GM12865 (cell line): ENCODE measurements around the gene CD81.

ENCODE experiments used
- DNase-seq: peaks from one replicate; pipeline ENCODE4 v3.0.0; 2010; ENCODE audit warnings: low read depth
- H3K4me3 ChIP-seq: 2 replicates; pipeline ENCODE4 v1.5.1; 2011; ENCODE audit warnings: mild to moderate bottlenecking, low read depth, low read length, control low read depth
- TF ChIP-seq, protein P1 (sequence below): IDR thresholded peaks from 2 replicates; pipeline ENCODE4 v1.5.1; 2011; ENCODE audit warnings: low read length, control low read depth, low read depth, inconsistent platforms; ENCODE audit not compliant: insufficient read depth; ENCODE audit errors: missing control alignments

CD81 gene

GRCh38 chr11:2396471-2396870 lies 19.4 kb downstream of the CD81 start:
- TF ChIP-seq, protein P1, sequence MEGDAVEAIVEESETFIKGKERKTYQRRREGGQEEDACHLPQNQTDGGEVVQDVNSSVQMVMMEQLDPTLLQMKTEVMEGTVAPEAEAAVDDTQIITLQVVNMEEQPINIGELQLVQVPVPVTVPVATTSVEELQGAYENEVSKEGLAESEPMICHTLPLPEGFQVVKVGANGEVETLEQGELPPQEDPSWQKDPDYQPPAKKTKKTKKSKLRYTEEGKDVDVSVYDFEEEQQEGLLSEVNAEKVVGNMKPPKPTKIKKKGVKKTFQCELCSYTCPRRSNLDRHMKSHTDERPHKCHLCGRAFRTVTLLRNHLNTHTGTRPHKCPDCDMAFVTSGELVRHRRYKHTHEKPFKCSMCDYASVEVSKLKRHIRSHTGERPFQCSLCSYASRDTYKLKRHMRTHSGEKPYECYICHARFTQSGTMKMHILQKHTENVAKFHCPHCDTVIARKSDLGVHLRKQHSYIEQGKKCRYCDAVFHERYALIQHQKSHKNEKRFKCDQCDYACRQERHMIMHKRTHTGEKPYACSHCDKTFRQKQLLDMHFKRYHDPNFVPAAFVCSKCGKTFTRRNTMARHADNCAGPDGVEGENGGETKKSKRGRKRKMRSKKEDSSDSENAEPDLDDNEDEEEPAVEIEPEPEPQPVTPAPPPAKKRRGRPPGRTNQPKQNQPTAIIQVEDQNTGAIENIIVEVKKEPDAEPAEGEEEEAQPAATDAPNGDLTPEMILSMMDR: no peak
- no peak for DNase-seq
- H3K4me3 ChIP-seq: no peak overlapping the region

DNA sequence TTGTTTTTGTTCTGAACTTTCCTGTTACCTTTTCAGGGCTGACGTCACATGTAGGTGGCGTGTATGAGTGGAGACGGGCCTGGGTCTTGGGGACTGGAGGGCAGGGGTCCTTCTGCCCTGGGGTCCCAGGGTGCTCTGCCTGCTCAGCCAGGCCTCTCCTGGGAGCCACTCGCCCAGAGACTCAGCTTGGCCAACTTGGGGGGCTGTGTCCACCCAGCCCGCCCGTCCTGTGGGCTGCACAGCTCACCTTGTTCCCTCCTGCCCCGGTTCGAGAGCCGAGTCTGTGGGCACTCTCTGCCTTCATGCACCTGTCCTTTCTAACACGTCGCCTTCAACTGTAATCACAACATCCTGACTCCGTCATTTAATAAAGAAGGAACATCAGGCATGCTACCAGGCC lies 19.9 kb downstream of the CD81 start:
- TF ChIP-seq, protein P1: no peak
- no peak for DNase-seq
- no peak overlapping the region for H3K4me3 ChIP-seq

DNA sequence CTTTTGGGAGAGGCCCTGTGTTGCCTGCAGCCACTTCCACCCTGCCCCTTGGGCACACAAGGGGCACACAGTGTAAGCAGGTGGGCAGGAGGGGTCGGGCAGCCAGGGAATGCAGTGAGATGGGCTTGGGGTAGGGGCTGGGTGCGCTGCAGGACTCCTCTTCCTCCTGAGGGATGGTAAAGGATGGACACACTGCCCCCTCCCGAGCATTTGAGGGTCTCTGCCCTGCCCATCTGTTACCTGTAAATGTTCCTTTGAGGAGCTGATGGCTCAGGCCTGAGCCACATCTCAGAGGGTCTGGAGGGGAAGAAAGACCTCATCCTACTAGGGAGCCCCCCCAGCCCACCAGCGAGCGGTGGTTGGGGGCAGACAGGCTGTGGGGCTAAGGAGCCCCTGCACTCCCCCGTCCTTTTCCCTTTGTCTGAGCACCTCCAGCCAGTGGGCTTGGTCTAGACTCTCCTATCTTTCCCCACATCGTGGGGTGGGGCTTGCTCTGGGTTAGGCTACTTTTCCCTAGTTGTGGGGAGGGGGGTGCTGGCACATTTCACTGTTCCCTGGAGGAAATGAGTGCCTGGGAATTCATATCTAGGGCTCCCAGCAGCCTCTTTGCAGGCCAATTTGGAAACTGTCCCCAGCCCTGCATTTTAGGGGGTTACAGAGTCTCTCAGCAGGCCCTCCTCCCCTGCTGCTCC lies 21.7 kb downstream of the CD81 start:
- TF ChIP-seq, protein P1: no peak
- DNase-seq: no peak
- peak overlapping the region; percentile 71 for H3K4me3 ChIP-seq

GRCh38 chr11:2399488-2400068 lies 22.5 kb downstream of the CD81 start:
- DNase-seq: no peak
- peak overlapping the region; percentile 71 for H3K4me3 ChIP-seq
- TF ChIP-seq, protein P1: no peak

GRCh38 chr11:2400069-2400761 lies 23.1 kb downstream of the CD81 start, which contains the start of gene TSSC4:
TSSC4 (plus strand) TSS chr11:2400750; CDS start chr11:2402634, 1,884 bp downstream.
- peak; percentile 100 for DNase-seq
- TF ChIP-seq, protein P1: peak; percentile 98
- H3K4me3 ChIP-seq: peak within 1 kb of the TSS; percentile 71

DNA sequence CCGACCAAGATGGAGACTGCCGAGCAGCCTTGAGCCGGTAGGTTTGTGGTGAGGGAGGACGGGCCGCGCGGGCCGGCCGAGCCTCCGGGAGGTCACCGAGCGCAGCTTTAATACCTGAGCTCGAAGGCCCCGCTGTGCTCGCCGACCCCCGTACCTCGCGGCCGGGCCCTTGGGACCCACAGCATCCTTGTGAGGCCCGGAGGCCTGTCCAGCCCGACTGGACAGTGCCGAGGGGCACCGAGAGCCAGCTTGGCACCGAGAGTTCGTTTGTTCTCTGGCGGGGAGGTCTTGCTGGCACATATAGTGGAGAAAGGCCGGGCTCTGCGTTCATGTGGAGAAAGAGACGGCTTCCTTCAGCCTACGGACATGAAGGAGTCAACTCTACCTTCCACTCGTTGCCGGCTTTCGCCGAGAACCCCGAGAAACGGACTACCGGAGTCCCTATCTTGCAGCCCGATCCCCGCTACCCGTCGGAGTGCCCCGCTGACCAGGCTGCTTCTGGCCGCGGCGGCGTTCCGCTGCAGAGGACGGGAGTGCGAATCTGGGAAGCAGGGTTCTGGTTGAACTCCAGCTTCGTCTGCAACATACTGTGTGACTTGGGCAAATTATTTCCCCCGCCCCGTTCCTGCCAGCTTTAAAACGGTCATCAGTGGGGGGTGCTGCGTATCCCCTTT lies 23.8 kb downstream of the CD81 start:
- no peak for DNase-seq
- TF ChIP-seq, protein P1: no peak
- peak overlapping the region; percentile 60 for H3K4me3 ChIP-seq
